NCI-H82 treated with DMSO at 0.1 percent for 48 hours (cell line): ENCODE measurements around the gene CDK9.

Experiments
- DNase-seq: peaks from one replicate; lab custom pipeline; 2025; ENCODE audit not compliant: unreplicated experiment; lab: John Stamatoyannopoulos, UW

CDK9 gene

DNA sequence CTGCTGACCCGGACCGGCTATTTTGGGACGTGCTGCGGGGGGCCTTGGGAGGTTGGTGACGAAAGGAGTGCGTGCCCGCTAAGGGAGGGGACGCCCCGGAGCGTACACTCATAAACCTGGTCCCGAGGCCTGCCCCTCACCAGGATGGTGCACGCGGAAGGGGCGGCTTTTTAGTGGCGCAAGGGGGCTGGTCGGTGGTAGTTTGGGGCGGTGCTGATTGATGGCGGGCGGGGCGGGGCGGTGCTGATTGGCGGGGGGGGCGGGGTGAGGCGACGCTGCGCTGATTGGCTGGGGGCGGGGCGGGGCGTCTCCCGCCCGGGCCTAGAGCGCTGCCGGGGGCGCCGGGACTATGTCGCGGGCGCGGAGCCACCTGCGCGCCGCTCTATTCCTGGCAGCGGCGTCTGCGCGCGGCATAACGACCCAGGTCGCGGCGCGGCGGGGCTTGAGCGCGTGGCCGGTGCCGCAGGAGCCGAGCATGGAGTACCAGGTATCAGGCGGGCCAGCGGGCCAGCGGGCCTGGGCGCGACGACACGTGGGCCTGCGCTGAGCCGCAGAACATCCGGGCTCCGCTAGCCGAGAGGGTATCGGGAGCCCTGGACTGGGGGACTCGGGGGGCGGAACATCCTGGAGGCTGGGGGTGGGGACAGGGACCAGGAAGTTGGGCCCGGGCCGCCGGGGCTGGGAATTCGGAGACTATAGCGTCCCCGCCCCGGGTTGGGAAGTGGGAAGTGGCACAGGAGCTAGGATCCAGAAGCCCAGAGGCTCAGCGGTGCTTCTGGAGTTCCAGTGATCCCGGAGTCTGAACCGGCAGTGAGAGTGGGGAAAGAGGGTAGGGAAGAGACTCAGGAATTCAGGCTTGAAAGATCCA lies 17.0 kb downstream of the CDK9 start, which contains the start of gene FPGS:
FPGS (plus strand) TSS at position 307 of the 868 bp plus-strand sequence; CDS start at position 350, 43 bp downstream.
- DNase-seq, result peak; percentile 51

DNA sequence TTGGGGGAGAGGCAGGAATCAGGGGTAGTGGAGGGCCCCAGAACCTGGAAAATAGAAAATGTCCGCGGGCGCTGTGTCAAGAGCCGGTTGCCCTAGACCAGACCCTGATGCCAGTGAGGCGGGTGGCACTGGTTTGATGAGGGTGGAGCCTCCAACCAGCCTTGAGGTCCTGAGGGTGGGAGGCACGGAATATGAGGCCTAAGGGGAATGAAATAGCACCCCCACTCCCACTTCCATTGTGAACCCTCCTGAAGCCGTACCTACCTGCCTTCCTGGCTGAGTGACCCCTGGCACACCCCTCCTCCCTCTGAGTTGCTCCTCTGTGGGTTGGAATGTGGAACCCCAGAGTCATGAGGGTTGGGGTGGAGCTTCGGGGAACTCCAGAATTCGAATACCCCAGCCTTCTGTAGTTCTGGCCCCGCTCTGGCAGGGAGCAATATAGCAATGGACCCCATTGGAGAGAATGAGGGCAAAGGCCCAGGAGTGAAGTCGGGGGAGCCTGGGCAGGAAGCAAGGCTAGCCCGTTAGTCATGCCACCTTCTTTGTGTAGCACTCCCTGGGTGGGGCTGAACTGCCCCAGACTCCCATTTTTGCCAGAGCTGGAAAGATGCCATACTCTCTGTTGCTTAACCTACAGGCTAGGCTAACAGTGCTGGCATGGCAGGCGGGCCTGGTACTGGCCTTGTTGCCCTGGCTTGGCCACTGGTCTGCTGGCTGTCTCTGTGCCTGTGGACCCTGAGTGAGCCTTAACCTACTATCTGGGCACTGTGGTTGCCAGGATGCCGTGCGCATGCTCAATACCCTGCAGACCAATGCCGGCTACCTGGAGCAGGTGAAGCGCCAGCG lies 17.9 kb downstream of the CDK9 start:
- no peak for DNase-seq

DNA sequence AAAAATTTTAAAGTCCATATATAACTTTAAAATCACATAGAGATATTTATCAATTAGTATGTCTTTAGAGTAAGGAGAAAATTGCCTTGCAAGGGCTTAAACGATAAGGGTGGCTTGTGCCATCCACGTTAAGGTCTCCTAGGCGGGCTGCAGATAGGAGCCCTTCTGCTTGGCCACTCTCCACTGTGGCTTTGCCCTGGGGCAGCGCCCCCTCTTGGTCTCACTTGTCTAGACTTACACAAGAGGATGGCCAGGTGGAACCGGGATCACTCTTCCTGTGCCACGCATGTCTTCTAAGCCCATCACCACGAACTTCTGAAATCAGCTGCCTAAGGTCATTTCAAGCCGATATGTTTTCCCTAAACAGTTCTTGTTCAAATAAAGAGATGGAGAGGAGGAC lies 19.8 kb downstream of the CDK9 start:
- no peak for DNase-seq

DNA sequence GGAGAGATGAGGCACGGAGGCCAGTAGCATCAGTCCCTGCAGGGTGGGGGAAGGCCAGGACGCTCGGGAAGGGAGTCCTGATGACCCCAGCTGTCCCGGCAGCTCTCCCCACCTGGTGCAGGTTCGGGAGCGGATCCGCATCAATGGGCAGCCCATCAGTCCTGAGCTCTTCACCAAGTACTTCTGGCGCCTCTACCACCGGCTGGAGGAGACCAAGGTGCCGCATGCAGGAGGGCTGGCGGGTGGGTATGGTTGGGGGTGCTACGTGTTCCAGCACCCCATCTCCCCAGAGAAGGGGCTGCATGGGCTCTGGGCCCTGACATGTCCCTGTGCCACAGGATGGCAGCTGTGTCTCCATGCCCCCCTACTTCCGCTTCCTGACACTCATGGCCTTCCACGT lies 21.0 kb downstream of the CDK9 start:
- DNase-seq, result no peak

DNA sequence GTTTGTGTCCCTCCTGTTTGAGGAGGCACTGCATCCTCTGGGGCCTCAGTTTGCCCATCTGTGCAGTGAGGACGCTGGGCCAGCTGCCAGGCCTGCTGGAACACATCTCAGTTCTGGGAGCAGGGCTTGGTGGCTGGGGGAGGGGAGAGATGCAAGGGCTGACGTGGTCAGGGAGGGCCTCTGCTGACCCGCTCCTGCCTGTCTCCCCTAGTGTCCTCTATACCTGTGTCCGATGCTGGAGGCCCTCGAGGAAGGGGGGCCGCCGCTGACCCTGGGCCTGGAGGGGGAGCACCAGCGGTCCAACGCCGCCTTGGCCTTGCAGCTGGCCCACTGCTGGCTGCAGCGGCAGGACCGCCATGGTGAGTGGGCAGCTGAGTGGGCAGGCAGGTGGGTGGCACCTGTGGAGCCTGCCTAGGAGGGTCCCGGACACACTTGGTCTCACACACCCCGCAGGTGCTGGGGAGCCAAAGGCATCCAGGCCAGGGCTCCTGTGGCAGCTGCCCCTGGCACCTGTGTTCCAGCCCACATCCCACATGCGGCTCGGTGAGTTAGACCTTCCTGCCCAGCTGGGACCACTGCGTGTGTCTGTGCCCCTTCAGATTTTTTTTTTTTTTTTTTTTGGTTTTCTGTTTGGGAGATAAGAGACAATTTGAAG lies 22.6 kb downstream of the CDK9 start:
- DNase-seq, result no peak

DNA sequence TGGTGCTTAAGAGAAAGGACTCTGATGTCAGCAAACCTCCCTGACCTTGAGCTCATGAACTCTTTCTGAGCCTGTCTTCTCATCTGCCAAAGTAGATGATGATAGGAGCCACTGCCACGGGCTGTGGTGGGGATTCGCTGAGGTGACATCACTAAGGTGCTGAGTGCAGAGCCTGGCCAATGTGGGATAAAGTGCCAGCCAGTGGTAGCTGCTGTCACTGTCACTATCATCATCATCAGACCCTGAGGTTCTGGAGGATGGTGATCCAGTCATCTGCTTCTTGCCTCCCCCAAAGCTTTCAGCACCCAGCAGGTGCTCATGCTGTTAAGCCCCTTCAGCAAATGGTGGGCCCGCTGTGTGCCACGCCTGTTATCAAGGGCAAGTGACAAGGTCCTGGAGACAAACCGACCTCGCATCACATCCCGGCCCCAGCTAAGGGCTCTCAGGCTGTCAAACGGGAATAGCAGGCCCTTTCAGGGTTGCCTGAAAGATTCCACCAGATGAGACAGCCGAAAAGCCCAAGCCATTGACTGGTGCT lies 23.2 kb downstream of the CDK9 start:
- DNase-seq, result no peak

DNA sequence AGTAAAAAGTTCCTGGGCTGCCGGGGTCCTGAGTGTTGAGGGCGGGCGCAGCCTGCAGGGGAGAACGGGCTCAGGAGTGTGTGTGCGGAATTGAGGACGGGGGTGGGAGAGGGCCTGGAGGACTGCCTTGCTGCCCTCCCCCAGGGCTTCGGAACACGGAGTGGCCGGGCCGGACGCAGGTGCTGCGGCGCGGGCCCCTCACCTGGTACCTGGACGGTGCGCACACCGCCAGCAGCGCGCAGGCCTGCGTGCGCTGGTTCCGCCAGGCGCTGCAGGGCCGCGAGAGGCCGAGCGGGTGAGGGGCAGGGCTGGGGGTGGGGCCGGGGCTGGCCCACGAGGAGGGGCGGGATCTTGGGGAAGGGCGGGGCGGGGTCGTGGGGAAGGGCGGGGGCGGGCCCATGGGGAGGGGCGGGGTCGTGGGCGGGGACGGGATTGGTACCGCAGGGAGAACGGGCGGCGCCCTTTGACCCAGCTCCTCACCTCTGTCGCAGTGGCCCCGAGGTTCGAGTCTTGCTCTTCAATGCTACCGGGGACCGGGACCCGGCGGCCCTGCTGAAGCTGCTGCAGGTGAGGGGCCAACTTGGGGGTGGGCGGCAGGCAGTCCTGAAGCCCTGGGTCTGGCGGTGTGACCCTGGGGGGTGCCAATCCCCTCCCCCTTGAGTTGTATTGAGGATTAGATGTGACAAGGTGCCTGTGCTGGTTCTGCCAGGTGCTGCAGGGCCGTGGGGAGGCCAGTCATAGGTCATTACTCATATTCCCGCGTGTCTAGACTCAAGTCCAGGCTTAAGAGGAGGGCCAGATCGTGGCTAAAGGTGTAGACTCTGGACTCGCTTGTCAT lies 23.9 kb downstream of the CDK9 start:
- no peak for DNase-seq

DNA sequence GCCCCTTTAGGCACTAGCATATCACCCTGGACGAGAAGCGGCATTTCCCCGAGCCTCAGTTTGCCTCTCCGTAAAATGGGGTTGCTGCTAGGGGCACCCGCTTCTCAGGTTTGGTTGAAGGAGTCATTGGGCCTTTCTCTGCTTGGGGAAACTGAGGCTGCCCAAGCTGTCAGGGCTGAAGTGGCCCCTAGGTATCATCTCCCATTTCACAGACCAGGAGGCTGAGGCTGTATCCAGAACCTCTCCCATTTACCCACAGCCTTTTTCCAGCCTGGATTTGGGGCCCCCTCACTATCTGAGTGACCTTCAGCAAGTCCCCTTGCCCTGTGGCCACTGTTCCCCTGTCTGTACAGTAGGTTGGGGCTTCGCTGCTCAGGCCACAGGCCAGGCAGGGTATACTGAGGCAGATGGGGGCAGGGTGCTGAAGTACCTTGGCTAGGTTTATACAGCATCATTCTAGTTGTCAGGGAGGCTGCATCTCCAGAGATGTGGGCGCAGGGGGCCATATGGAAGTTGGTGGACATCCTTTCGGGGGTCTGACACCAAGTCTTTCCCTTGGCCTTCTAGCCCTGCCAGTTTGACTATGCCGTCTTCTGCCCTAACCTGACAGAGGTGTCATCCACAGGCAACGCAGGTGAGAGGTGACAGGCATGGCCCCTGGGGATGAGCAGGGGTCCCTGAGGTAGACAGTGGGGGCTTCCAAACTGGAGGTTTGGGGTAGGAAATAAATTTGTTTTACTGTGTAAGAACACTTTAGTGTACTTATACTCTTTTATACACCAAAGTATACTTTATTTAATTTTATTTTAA lies 24.7 kb downstream of the CDK9 start:
- no peak for DNase-seq

DNA sequence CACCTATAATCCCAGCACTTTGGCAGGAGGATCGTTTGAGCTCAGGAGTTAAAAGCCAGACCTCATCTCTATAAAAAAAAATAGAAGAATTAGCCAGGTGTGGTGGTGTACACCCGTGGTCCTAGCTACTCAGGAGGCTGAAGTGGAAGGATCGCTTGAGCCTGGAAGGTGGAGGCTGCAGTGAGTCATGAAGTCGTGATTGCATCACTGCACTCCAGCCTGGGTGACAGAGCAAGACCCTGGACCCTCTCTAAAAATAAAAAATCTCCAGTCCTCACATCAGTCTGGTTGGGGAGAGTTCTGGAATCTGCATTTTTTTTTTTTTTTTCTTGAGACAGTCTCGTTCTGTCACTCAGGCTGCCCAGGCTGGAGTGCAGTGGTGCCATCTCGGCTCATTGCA lies 26.2 kb downstream of the CDK9 start:
- DNase-seq, result no peak

DNA sequence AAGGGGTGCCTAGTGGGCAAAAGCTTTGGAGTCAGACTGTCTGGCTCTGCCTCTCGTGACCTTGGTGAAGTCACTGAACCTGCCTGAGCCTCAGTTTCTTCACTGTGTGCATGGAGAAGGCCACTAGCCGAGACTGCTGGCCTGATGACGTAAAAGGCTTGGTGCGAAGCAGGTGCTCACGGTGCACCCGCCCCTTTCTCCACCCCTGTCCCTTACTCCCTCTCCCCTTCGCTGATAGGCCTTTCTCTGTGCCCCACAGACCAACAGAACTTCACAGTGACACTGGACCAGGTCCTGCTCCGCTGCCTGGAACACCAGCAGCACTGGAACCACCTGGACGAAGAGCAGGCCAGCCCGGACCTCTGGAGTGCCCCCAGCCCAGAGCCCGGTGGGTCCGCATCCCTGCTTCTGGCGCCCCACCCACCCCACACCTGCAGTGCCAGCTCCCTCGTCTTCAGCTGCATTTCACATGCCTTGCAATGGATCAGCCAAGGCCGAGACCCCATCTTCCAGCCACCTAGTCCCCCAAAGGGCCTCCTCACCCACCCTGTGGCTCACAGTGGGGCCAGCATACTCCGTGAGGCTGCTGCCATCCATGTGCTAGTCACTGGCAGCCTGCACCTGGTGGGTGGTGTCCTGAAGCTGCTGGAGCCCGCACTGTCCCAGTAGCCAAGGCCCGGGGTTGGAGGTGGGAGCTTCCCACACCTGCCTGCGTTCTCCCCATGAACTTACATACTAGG lies 27.3 kb downstream of the CDK9 start:
- DNase-seq, result no peak

DNA sequence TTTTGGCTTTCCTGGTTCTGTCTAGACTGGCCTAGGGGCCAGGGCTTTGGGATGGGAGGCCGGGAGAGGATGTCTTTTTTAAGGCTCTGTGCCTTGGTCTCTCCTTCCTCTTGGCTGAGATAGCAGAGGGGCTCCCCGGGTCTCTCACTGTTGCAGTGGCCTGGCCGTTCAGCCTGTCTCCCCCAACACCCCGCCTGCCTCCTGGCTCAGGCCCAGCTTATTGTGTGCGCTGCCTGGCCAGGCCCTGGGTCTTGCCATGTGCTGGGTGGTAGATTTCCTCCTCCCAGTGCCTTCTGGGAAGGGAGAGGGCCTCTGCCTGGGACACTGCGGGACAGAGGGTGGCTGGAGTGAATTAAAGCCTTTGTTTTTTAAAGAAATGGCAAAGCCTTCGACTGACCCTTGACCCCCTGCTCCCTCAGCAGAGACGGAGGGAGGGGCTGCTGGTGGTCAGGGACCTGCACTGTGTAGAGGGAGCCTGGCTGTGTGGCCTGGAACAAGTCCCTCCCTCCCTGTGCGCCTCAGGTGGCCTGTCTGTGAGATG lies 27.9 kb downstream of the CDK9 start:
- no peak for DNase-seq

DNA sequence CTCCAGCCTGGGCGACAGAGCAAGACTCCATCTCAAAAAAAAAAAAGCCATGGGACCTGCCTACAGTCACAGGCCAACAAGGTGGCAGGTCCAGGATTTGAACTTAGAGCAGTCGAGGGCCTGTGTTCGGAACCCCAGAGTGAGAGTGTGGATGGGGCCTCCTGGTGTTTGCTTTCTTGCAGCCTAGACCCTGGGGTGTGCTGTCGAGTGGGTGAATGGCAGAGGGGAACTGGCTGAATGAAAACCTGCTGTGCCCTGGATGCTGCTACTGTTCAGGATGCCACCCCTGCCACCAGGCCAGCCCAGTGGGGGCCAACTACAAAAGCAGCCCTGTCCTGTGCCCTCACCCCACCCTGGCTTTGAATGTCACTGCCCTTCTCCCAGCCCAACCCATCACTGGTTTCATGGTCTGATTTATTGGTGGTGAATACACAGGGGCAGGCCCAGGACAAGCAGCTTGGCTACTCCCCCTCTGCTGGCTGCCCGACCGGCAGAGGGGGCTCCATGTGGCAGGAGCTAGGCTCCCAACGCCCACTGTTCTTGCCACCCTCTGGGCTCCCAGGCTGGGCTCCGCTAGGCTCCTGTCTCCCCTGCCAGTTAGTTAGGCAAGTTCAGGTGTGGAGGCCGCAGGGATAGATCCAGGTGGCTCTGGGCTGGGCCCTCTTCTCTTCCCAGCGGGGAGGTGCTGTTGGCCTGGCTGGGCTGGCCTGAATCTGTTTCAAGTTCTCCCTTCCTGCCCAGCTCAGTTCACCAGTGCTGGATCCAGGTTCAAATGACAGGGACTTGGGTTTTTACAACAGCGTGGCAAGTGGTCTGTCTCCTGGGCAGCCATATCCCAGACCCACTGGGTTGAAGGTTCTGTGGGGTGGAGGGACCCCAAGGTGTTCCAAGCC lies 29.0 kb downstream of the CDK9 start:
- DNase-seq, result no peak

DNA sequence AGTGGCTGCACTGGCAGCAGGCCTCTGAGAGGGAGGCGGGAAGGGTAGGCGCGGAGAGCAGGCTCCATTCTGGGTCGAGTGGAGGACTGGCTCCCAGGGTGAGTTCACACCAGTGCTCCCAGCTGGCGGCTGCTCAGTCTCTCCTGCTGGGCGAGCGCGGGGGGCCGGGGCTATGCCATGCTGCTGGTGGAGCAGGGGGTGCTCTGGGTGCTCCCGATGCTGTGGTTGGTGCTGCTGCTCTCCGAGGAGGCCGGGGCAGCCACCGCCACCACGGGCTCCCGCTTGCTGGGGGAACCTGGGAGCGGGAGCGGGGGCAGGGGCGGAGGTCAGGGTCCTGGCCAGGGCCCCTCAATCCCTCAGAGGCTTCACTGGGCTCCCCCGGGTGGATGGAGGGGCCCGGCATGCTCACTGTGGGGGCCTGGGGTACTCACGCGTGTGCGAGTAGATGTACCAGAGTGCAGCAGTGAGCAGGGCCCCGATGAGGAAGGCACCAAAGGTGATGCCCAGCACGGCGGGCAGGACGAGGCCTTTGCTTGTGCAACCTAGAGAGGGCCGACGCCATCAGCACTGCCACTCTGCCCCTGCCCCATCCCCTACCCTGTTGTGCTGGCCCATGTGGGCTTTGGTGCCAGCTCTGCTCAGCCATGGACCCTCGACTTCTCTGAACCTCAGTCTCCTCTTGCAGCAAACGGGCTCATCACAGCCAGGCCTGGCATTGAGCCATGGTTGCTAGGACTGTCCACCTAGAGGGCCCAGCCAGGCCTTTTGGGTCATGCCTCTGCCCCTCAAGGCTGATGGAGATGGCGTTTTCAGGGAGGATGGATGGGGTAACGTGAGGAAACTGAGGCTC lies 29.9 kb downstream of the CDK9 start:
- no peak for DNase-seq

DNA sequence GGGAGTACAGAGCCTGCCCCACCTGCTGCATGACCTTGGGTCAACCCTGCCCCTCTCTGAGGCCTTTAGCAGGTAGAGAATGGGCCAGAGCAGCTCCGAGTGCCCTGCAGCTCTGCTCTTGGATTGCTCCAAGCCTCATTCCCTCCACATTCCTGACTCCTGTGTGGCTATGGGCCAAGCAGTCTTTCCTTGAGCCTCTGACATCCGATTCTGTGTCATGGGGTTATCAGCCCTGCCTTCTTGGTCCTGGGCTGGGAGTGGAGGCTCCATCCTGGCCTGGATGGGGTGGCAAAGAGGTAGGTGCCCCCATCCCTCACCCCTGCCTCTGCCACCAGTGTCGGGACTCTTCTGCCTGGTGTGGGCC lies 30.5 kb downstream of the CDK9 start:
- no peak for DNase-seq

DNA sequence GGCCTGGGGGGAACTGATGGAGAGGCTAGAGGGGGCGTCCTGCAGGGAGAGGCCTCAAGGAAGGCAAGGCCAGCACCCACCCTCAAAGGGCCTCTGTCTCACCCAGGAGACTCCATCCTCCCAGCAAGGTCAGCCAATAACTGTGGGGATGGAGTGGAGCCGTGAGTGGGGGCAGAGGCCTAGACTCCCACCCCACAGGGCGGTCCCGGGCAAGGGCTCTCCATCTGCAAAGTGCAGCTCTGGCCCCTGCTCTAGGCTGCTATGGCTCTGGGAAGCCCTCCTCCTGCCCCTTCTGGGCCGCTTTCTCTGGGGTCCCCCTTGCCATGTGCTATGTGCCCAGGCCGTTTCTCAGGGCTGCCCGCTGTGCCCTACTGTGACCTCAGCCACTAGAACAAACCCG lies 30.9 kb downstream of the CDK9 start:
- DNase-seq, result no peak

DNA sequence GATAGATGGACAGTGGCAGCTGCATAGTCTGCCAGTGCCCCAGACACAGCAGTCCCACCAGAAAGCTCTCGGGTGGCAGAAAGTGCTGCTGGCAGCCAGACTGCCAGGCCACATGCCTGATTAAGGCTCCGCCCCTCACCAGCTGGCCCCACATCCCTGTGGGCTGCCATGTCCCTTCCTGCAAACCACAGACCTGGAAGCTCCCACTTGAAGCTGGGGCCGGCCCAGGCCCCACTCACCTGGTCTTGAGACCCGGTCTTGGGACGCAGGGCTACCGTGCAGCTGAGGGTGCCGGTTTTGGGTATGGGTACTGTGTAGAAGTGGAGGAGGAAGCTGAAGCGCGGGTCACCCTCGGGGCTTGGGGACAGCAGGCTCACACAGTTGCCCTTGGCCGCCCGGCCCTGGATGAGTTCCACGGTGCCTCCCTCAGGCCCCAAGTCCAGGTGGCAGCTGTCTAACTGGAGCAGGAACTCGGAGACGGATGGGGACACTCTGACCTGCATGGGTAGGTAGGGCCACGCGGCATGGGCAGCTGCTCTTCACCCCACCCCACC lies 32.1 kb downstream of the CDK9 start:
- DNase-seq, result no peak
